Measurements from ENCODE around the gene PRMT1. TPM values are rescaled to one million over a fixed set of nuclear protein-coding genes. Genes with fewer than 3 reads are reported as not detected.

PRMT1 gene
- total and polyA plus RNA-seq, 2 donors (not counting 1 experiment from before 2014, with no cell fraction given) = 184 to 298 TPM

GRCh38 chr19:49665036-49665350 is 12.1 kb upstream of the PRMT1 start:
- Histone ChIP-seq H4K20me1 (ENCODE audit: control insufficient read depth, extremely low read depth, insufficient read depth, low read length) (no peaks in the 10 kb centered on the region), H2AFZ (ENCODE audit: low read length) (peak overlapping the region; percentile 86), H3K27me3 (ENCODE audit: control insufficient read depth, insufficient read depth, low read length) (no peaks in the 10 kb centered on the region), H3K27ac (ENCODE audit: insufficient read depth, low read length) (peak overlapping the region; percentile 89), H3K36me3 (ENCODE audit: control insufficient read depth, insufficient read depth, low read length) (peaks cover 13% of the 10 kb centered on the region), H3K79me2 (ENCODE audit: control insufficient read depth, insufficient read depth, low read length) (peaks cover 16% of the 10 kb centered on the region), H3K9me3 (ENCODE audit: control insufficient read depth, insufficient read depth, low read depth, low read length) (no peaks in the 10 kb centered on the region), H3K4me3 (replicated peaks in 1 of 4; ENCODE audit: control extremely low read depth in 1 of 4, insufficient read depth in 1 of 4, low read depth in 3 of 4, low read length in 4 of 4) (peak overlapping the region; percentile 77 to 99 (median 90)), H3K4me2 (ENCODE audit: extremely low read depth, insufficient read depth, low read length) (peak overlapping the region; percentile 92), H3K9ac (ENCODE audit: insufficient read depth, low read length) (peak overlapping the region; percentile 77), H3K4me1 (ENCODE audit: control insufficient read depth, extremely low read depth, insufficient read depth, low read length) (peaks cover 5% of the 10 kb centered on the region)
- DNase-seq (ENCODE audit: low read depth in 2 of 2) = no peak
- TF ChIP-seq EZH2 (IDR thresholded peaks at IDR 0.05; ENCODE audit: low read length, missing control alignments) = no peak
- TF ChIP-seq CTCF (conservative IDR thresholded peaks at IDR 0.05 in 1 of 2, IDR thresholded peaks at IDR 0.05 in 1 of 2; ENCODE audit: low read depth in 1 of 2, low read length in 2 of 2) = no peak

GRCh38 chr19:49665351-49666119 is 11.5 kb upstream of the PRMT1 start, which contains the start of the genes BCL2L12 and IRF3:
Gene BCL2L12, plus strand, starts transcription at chr19:49665933. Its CDS starts 760 bp downstream, at chr19:49666693.
Gene IRF3, minus strand, starts transcription at chr19:49665857. Its CDS starts 1,019 bp downstream, at chr19:49664838.
- no peaks in the 10 kb centered on the region for H3K27me3 ChIP-seq (ENCODE audit: control insufficient read depth, insufficient read depth, low read length)
- TF ChIP-seq CTCF (conservative IDR thresholded peaks at IDR 0.05 in 1 of 2, IDR thresholded peaks at IDR 0.05 in 1 of 2; ENCODE audit: low read depth in 1 of 2, low read length in 2 of 2) (no peak), EZH2 (IDR thresholded peaks at IDR 0.05; ENCODE audit: low read length, missing control alignments) (no peak)
- peak; percentile 90 to 96 for DNase-seq (ENCODE audit: low read depth in 2 of 2)
- H3K4me1 ChIP-seq (ENCODE audit: control insufficient read depth, extremely low read depth, insufficient read depth, low read length) = peaks cover 5% of the 10 kb centered on the region
- peak within 1 kb of the TSS; percentile 77 to 99 (median 90) for H3K4me3 ChIP-seq (replicated peaks in 1 of 4; ENCODE audit: control extremely low read depth in 1 of 4, insufficient read depth in 1 of 4, low read depth in 3 of 4, low read length in 4 of 4)
- H3K9ac ChIP-seq (ENCODE audit: insufficient read depth, low read length) = peak within 1 kb of the TSS; percentile 77
- H3K9me3 ChIP-seq (ENCODE audit: control insufficient read depth, insufficient read depth, low read depth, low read length) = no peaks in the 10 kb centered on the region
- H3K36me3 ChIP-seq (ENCODE audit: control insufficient read depth, insufficient read depth, low read length) = peaks cover 10% of the 10 kb centered on the region
- H2AFZ ChIP-seq (ENCODE audit: low read length) = peak within 1 kb of the TSS; percentile 86
- peak within 1 kb of the TSS; percentile 99 for H3K4me2 ChIP-seq (ENCODE audit: extremely low read depth, insufficient read depth, low read length)
- H3K79me2 ChIP-seq (ENCODE audit: control insufficient read depth, insufficient read depth, low read length) = peaks cover 16% of the 10 kb centered on the region
- H3K27ac ChIP-seq (ENCODE audit: insufficient read depth, low read length) = peak within 1 kb of the TSS; percentile 89
- no peaks in the 10 kb centered on the region for H4K20me1 ChIP-seq (ENCODE audit: control insufficient read depth, extremely low read depth, insufficient read depth, low read length)

- H4K20me1 ChIP-seq (ENCODE audit: control insufficient read depth, extremely low read depth, insufficient read depth, low read length) = no peaks in the 10 kb centered on the region
- H3K36me3 ChIP-seq (ENCODE audit: control insufficient read depth, insufficient read depth, low read length) = peaks cover 10% of the 10 kb centered on the region
- peak overlapping the region; percentile 66 for H3K9ac ChIP-seq (ENCODE audit: insufficient read depth, low read length)
- no peaks in the 10 kb centered on the region for H3K27me3 ChIP-seq (ENCODE audit: control insufficient read depth, insufficient read depth, low read length)
- TF ChIP-seq EZH2 (IDR thresholded peaks at IDR 0.05; ENCODE audit: low read length, missing control alignments) (no peak), CTCF (conservative IDR thresholded peaks at IDR 0.05 in 1 of 2, IDR thresholded peaks at IDR 0.05 in 1 of 2; ENCODE audit: low read depth in 1 of 2, low read length in 2 of 2) (peak in 1 of 2 donors; percentile 2)
- no peaks in the 10 kb centered on the region for H3K9me3 ChIP-seq (ENCODE audit: control insufficient read depth, insufficient read depth, low read depth, low read length)
- peaks cover 5% of the 10 kb centered on the region for H3K4me1 ChIP-seq (ENCODE audit: control insufficient read depth, extremely low read depth, insufficient read depth, low read length)
- peak overlapping the region; percentile 77 to 99 (median 90) for H3K4me3 ChIP-seq (replicated peaks in 1 of 4; ENCODE audit: control extremely low read depth in 1 of 4, insufficient read depth in 1 of 4, low read depth in 3 of 4, low read length in 4 of 4)
- peak in 1 of 2 donors; percentile 39 for DNase-seq (ENCODE audit: low read depth in 2 of 2)
- H3K4me2 ChIP-seq (ENCODE audit: extremely low read depth, insufficient read depth, low read length) = peak overlapping the region; percentile 99
- peaks cover 16% of the 10 kb centered on the region for H3K79me2 ChIP-seq (ENCODE audit: control insufficient read depth, insufficient read depth, low read length)
- H2AFZ ChIP-seq (ENCODE audit: low read length) = peak overlapping the region; percentile 26
- H3K27ac ChIP-seq (ENCODE audit: insufficient read depth, low read length) = peak overlapping the region; percentile 89
Measured at GRCh38 chr19:49666120-49666444, 11.0 kb upstream of the PRMT1 start.

Data from fibroblast of lung (primary cell).